Neutrophil (primary cell): ENCODE data around the gene EOGT.

ENCODE experiments used
- H3K27ac ChIP-seq: fragments of 200-600 bp; sonication (generic); 2 replicates; pipeline ENCODE4 v1.5.1; 2016; ENCODE audit warnings: mild to moderate bottlenecking, moderate library complexity
- H3K27me3 ChIP-seq: fragments of 200-600 bp; sonication (generic); 2 replicates; pipeline ENCODE4 v1.6.0; 2016; ENCODE audit warnings: mild to moderate bottlenecking
- H3K36me3 ChIP-seq: fragments of 200-600 bp; sonication (generic); 2 replicates; pipeline ENCODE4 v1.5.1; 2017
- H3K4me1 ChIP-seq, 2 experiments: fragments of 200-600 bp in 1 of 2; sonication (generic) in 1 of 2; 1 replicate in 1 of 2; 2 replicates in 1 of 2; pipeline versions ENCODE4 v1.5.1 to v1.6.1; 2013 to 2016; ENCODE audit warnings: low read depth in 1 of 2, low read length in 1 of 2, mild to moderate bottlenecking in 1 of 2, moderate library complexity in 1 of 2; ENCODE audit not compliant: control insufficient read depth in 1 of 2, insufficient read depth in 1 of 2
- H3K4me3 ChIP-seq, 2 experiments: fragments of 200-600 bp in 1 of 2; sonication (generic) in 1 of 2; 1 replicate in 1 of 2; 2 replicates in 1 of 2; pipeline ENCODE4 v1.5.1; 2013 to 2016; ENCODE audit warnings: low read depth in 1 of 2, low read length in 1 of 2, mild to moderate bottlenecking in 1 of 2, moderate library complexity in 1 of 2
- H3K9me3 ChIP-seq: fragments of 200-600 bp; sonication (generic); 2 replicates; pipeline ENCODE4 v1.5.1; 2016
- CTCF ChIP-seq: fragments of 200-600 bp; sonication (generic); IDR thresholded peaks from 2 replicates; pipeline ENCODE4 v1.5.1; 2016; ENCODE audit warnings: antibody characterized with exemption

Gene EOGT

GRCh38 chr3:69032142-69032541, 18.7 kb upstream of the EOGT start:
- Histone ChIP-seq H3K4me3 (no peak overlapping the region), H3K27me3 (no peaks in the 10 kb centered on the region), H3K4me1 (no peaks in the 10 kb centered on the region), H3K9me3 (no peaks in the 10 kb centered on the region), H3K36me3 (peaks cover 98% of the 10 kb centered on the region), H3K27ac (no peak overlapping the region)
- TF ChIP-seq CTCF = no peak

GRCh38 chr3:69031635-69032034, 18.2 kb upstream of the EOGT start:
- peaks cover 98% of the 10 kb centered on the region for H3K36me3 ChIP-seq
- no peaks in the 10 kb centered on the region for H3K9me3 ChIP-seq
- H3K27ac ChIP-seq = no peak overlapping the region
- TF ChIP-seq CTCF = no peak
- no peaks in the 10 kb centered on the region for H3K4me1 ChIP-seq
- H3K27me3 ChIP-seq = no peaks in the 10 kb centered on the region
- no peak overlapping the region for H3K4me3 ChIP-seq

GRCh38 chr3:69020857-69021256, 7.4 kb upstream of the EOGT start:
- Histone ChIP-seq H3K27ac (no peak overlapping the region), H3K36me3 (peaks cover 69% of the 10 kb centered on the region), H3K4me3 (no peak overlapping the region), H3K27me3 (no peaks in the 10 kb centered on the region), H3K4me1 (no peaks in the 10 kb centered on the region), H3K9me3 (no peaks in the 10 kb centered on the region)
- no peak for TF ChIP-seq CTCF

GRCh38 chr3:69020424-69020823, 6.9 kb upstream of the EOGT start:
- no peaks in the 10 kb centered on the region for H3K4me1 ChIP-seq
- no peak overlapping the region for H3K27ac ChIP-seq
- H3K9me3 ChIP-seq = no peaks in the 10 kb centered on the region
- no peaks in the 10 kb centered on the region for H3K27me3 ChIP-seq
- peaks cover 64% of the 10 kb centered on the region for H3K36me3 ChIP-seq
- no peak overlapping the region for H3K4me3 ChIP-seq
- TF ChIP-seq CTCF = no peak

- Histone ChIP-seq H3K4me1 (peaks cover 7 to 18% of the 10 kb centered on the region in 2 experiments), H3K27me3 (peaks cover 23% of the 10 kb centered on the region), H3K4me3 (no peak overlapping the region), H3K36me3 (peaks cover 29% of the 10 kb centered on the region), H3K27ac (no peak overlapping the region), H3K9me3 (no peaks in the 10 kb centered on the region)
- TF ChIP-seq CTCF = no peak
Observed at GRCh38 chr3:69016901-69017300, 3.4 kb upstream of the EOGT start.

GRCh38 chr3:69016102-69016501, 2.6 kb upstream of the EOGT start:
- no peak for TF ChIP-seq CTCF
- Histone ChIP-seq H3K4me1 (peaks cover 7 to 18% of the 10 kb centered on the region in 2 experiments), H3K36me3 (peaks cover 21% of the 10 kb centered on the region), H3K27ac (no peak overlapping the region), H3K9me3 (no peaks in the 10 kb centered on the region), H3K27me3 (peaks cover 23% of the 10 kb centered on the region), H3K4me3 (no peak overlapping the region)
